ENCODE results near the gene PCDHA6.
"Not testable (repeated sequence)": the region's sequence is repeated elsewhere in the genome, so short reads cannot be mapped to it uniquely, and the experiment has no call there.

Gene PCDHA6

GRCh38 chr5:140822281-140822629, 5.5 kb upstream of the PCDHA6 start:
- Histone ChIP-seq H3K36me3 (peaks cover 4% of the 10 kb centered on the region; the same call in 1 of the 2 replicates), H3K27me3 (ENCODE audit: insufficient read depth, low read depth, severe bottlenecking) (no peaks in the 10 kb centered on the region), H3K9me3 (ENCODE audit: severe bottlenecking) (no peaks in the 10 kb centered on the region), H3K4me3 (ENCODE audit: low read depth, low read length) (no peak overlapping the region), H3K27ac (no peak overlapping the region)
- TF ChIP-seq CTCF (IDR thresholded peaks at IDR 0.05; ENCODE audit: low read depth, low read length): no peak
- DNase-seq: no peak

GRCh38 chr5:140822969-140823368, 4.8 kb upstream of the PCDHA6 start:
- not testable (repeated sequence) for H3K36me3 ChIP-seq; H3K27me3 ChIP-seq (ENCODE audit: insufficient read depth, low read depth, severe bottlenecking); H3K9me3 ChIP-seq (ENCODE audit: severe bottlenecking); DNase-seq; H3K4me3 ChIP-seq (ENCODE audit: low read depth, low read length); H3K27ac ChIP-seq

- no peak for DNase-seq
- peaks cover 4% of the 10 kb centered on the region; the same call in 1 of the 2 replicates for H3K36me3 ChIP-seq
- no peak overlapping the region for H3K4me3 ChIP-seq (ENCODE audit: low read depth, low read length)
- TF ChIP-seq CTCF (IDR thresholded peaks at IDR 0.05; ENCODE audit: low read depth, low read length): no peak
- no peaks in the 10 kb centered on the region for H3K9me3 ChIP-seq (ENCODE audit: severe bottlenecking)
- no peaks in the 10 kb centered on the region for H3K27me3 ChIP-seq (ENCODE audit: insufficient read depth, low read depth, severe bottlenecking)
- H3K27ac ChIP-seq: no peak overlapping the region
These were observed 4.3 kb upstream of the PCDHA6 start for GRCh38 chr5:140823475-140823874.

GRCh38 chr5:140828362-140828737, 590 bp downstream of the PCDHA6 start:
- Histone ChIP-seq H3K27me3 (ENCODE audit: insufficient read depth, low read depth, severe bottlenecking) (no peaks in the 10 kb centered on the region), H3K9me3 (ENCODE audit: severe bottlenecking) (peaks cover 3% of the 10 kb centered on the region), H3K4me3 (ENCODE audit: low read depth, low read length) (no peak overlapping the region), H3K36me3 (peaks cover 4% of the 10 kb centered on the region; the same call in 1 of the 2 replicates), H3K27ac (no peak overlapping the region)
- TF ChIP-seq CTCF (IDR thresholded peaks at IDR 0.05; ENCODE audit: low read depth, low read length): no peak
- DNase-seq: no peak

- not testable (repeated sequence) for H3K9me3 ChIP-seq (ENCODE audit: severe bottlenecking); DNase-seq; H3K27ac ChIP-seq; H3K4me3 ChIP-seq (ENCODE audit: low read depth, low read length); H3K36me3 ChIP-seq; H3K27me3 ChIP-seq (ENCODE audit: insufficient read depth, low read depth, severe bottlenecking)
These were observed 2.0 kb downstream of the PCDHA6 start for GRCh38 chr5:140829511-140830501.

GRCh38 chr5:140833993-140834392, 6.2 kb downstream of the PCDHA6 start, which contains the start of gene PCDHA7:
Gene PCDHA7, plus strand, starts transcription at chr5:140834269. Its CDS starts 115 bp downstream, at chr5:140834384.
- DNase-seq: no peak
- Histone ChIP-seq H3K36me3 (no peaks in the 10 kb centered on the region), H3K9me3 (ENCODE audit: severe bottlenecking) (peaks cover 3% of the 10 kb centered on the region), H3K27ac (peak within 1 kb of the TSS; percentile 70), H3K4me3 (ENCODE audit: low read depth, low read length) (peak within 1 kb of the TSS; percentile 81), H3K27me3 (ENCODE audit: insufficient read depth, low read depth, severe bottlenecking) (no peaks in the 10 kb centered on the region)
- 0 out of 2 replicates have a peak, but pooled peaks have one; percentile 15 for TF ChIP-seq CTCF (IDR thresholded peaks at IDR 0.05; ENCODE audit: low read depth, low read length)
